Large intestine (tissue), 3 donors: ENCODE measurements around the gene DENND11. TPM values are rescaled to one million over a fixed set of nuclear protein-coding genes. Genes with fewer than 3 reads are reported as not detected.

Source experiments
- DNase-seq, 2 donors: peaks; one replicate each; pipeline versions ENCODE4 v3.0.0 to v3.0.0-alpha.2; 2013
- H3K27ac ChIP-seq: one replicate; pipeline ENCODE4 v1.5.1; 2013; ENCODE audit warnings: low read length
- H3K27me3 ChIP-seq: 2 replicates; pipeline ENCODE4 v1.6.1; 2013; ENCODE audit warnings: low read length; ENCODE audit not compliant: control insufficient read depth, insufficient read depth
- H3K36me3 ChIP-seq: 2 replicates; pipeline ENCODE4 v1.6.1; 2013; ENCODE audit warnings: low read length; ENCODE audit not compliant: control insufficient read depth, insufficient read depth
- H3K4me1 ChIP-seq: one replicate; pipeline ENCODE4 v1.6.1; 2013; ENCODE audit warnings: low read length; ENCODE audit not compliant: control insufficient read depth, insufficient read depth
- H3K4me3 ChIP-seq: one replicate; pipeline ENCODE4 v1.5.1; 2013; ENCODE audit warnings: low read length
- H3K9me3 ChIP-seq: one replicate; pipeline ENCODE4 v1.6.1; 2013; ENCODE audit warnings: mild to moderate bottlenecking, low read depth, low read length, moderate library complexity; ENCODE audit not compliant: control insufficient read depth
- WGBS: methylation state at CpG from one replicate; pipeline ENCODE4 v1.1.5; 2013; ENCODE audit warnings: low lambda C conversion rate; ENCODE audit not compliant: insufficient coverage; 5-methylcytosine and 5-hydroxymethylcytosine counted together
- polyA plus RNA-seq: library from polyadenylated mRNA; unstranded; fragments of 120-200 nt; gene quantifications from one replicate; pipeline ENCODE4 v1.2.1, GENCODE V29; 2013

DENND11 gene
- polyA plus RNA-seq, 1 donor = 53.4 TPM

DNA sequence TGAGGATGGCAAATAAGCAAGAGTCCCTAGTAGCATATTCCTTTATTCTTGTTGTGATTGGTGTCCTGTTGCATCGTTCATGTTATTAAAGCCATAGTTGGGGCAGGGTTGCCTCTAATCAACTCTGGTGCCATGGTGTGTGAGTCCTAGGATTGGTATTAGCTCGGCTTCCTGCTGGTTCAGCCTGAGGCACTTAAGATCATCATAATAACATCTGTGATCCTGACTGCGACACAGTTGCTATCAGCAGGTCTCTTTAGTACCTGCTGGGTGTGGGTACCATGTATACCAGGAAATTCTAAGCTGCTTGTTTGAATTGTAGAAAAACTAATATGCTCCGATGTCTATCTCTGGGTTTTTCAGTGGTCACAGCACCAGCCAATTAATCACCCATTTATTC, 7.8 kb upstream of the DENND11 start:
- no peaks in the 10 kb centered on the region for H3K9me3 ChIP-seq
- no peak overlapping the region for H3K27ac ChIP-seq
- DNase-seq = no peak
- WGBS = no CpG with 5 or more reads among the region's 4 CpGs
- no peaks in the 10 kb centered on the region for H3K27me3 ChIP-seq
- no peaks in the 10 kb centered on the region for H3K36me3 ChIP-seq
- no peak overlapping the region for H3K4me3 ChIP-seq
- H3K4me1 ChIP-seq = peaks cover 53% of the 10 kb centered on the region

DNA sequence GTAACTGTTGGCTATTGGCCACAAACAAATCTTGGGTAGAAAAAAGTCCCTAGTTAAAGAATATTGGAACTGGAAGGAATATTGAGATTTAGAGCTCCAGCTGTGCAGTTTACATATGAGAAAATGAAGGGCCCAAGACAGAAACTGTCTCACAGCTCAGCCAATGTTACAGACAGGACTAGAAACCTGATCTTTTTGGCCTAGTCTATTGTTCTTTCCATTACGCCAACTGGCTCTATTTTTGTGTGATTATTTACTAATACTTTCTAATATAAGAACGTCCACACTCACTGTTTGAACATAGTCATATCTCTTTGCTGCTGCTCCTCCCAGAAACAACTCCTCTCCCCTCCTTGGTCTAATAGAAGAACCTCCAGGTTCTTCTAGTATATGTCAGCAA, 7.4 kb upstream of the DENND11 start:
- H3K27ac ChIP-seq = no peak overlapping the region
- H3K27me3 ChIP-seq = no peaks in the 10 kb centered on the region
- H3K4me1 ChIP-seq = peaks cover 53% of the 10 kb centered on the region
- no peaks in the 10 kb centered on the region for H3K36me3 ChIP-seq
- WGBS = no CpG with 5 or more reads among the region's 2 CpGs
- no peaks in the 10 kb centered on the region for H3K9me3 ChIP-seq
- no peak for DNase-seq
- no peak overlapping the region for H3K4me3 ChIP-seq

DNA sequence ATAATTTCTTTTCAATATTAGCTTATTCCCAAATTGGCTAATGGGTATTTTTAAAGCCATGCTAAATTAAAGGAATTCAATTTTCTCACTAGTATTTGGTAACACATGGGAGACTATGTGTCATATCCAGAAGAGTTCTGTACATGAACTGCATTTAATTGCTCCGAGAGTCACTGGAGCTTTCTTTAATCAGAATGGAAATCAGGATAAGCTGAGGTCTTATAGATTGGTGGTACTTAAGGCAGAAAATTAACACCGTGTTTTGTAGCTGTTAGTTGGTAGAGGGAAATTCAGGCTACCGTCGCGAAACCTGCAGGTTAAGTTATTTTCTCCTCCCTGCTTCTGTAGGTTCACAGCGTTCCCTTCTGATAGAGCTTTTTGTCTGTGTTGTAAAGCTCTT, 6.4 kb upstream of the DENND11 start, which contains the start of gene WEE2:
TSS of gene WEE2 (plus strand) at position 3 of the 400 bp plus-strand sequence. CDS start 406 bp downstream, outside the sequence.
- Histone ChIP-seq H3K9me3 (no peaks in the 10 kb centered on the region), H3K4me3 (no peak within 1 kb of the TSS), H3K27ac (no peak within 1 kb of the TSS), H3K27me3 (no peaks in the 10 kb centered on the region), H3K4me1 (peaks cover 50% of the 10 kb centered on the region), H3K36me3 (no peaks in the 10 kb centered on the region)
- WGBS = no CpG with 5 or more reads among the region's 6 CpGs
- no peak for DNase-seq

DNA sequence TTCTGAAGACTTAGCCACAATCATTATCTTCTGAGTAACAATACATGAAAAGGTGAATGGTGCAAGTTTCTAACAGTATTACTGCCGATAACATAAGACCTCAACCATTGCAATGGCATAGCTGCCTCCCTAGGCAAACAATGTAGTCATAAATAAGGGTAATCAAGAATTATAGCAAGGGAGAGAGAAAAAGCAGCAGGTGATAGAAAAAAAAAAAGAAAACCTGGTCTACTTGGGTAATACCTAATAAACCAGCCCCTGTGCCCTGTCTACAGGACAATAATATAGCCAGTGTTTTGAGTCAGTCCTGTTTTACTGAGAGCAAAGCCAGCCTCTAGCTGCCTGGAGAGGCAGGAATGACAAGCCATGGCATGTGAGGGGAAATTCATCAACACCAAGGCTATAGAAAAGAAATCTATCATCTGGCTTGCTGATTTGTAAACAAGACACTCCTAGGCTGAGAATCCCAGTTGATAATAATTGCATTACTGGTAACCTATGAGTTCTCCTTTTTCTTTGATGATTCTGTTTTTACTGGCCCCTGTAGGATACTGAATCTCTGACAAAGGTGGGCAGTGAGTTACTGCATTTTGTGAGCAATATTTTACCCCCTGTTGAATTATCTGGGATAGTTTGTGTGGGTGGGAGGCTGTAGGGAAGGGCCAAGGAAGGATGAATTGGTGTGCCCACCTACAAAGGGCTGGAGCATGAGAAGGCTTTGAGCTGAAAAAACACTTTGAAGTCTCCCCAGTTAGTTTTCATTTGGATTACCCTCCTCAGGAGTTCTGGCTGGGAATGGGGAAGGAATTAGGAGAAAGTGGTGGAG, 4.5 kb upstream of the DENND11 start:
- H3K27me3 ChIP-seq = no peaks in the 10 kb centered on the region
- no peak overlapping the region for H3K4me3 ChIP-seq
- H3K9me3 ChIP-seq = no peaks in the 10 kb centered on the region
- DNase-seq = peak in 1 of 2 donors; percentile 72
- H3K36me3 ChIP-seq = no peaks in the 10 kb centered on the region
- peak overlapping the region; percentile 37 for H3K27ac ChIP-seq
- peaks cover 37% of the 10 kb centered on the region for H3K4me1 ChIP-seq
- WGBS = no CpG with 5 or more reads among the region's 1 CpG

- no peaks in the 10 kb centered on the region for H3K36me3 ChIP-seq
These were observed 2.8 kb upstream of the DENND11 start for GRCh38 chr7:141704741-141705140.

DNA sequence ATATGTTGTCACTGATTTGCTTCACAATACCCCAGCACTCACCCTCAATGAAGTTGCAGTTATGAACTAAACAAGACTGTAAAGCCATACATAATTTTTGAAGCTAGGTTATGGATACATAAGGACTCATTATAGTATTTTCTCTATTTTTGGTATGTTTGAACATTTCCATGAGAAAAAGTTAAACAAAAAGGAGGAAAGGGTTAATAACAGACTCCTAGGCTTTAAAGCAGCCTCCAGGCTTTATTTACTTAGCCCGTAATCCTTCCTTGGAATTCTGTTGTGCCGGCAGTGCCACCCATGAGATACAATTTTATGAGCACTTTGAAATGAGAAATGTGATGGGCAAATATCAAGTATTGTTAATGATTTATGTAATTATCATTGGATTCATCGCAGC, 2.1 kb upstream of the DENND11 start:
- no CpG with 5 or more reads among the region's 3 CpGs for WGBS

More at GRCh38 chr7:141704741-141705140, 2.8 kb upstream of the DENND11 start:
- DNase-seq = no peak
- H3K27ac ChIP-seq = no peak overlapping the region
- H3K27me3 ChIP-seq = no peaks in the 10 kb centered on the region
- no peak overlapping the region for H3K4me3 ChIP-seq
- WGBS = no CpG with 5 or more reads among the region's 5 CpGs
- H3K4me1 ChIP-seq = peaks cover 35% of the 10 kb centered on the region
- no peaks in the 10 kb centered on the region for H3K9me3 ChIP-seq

DNA sequence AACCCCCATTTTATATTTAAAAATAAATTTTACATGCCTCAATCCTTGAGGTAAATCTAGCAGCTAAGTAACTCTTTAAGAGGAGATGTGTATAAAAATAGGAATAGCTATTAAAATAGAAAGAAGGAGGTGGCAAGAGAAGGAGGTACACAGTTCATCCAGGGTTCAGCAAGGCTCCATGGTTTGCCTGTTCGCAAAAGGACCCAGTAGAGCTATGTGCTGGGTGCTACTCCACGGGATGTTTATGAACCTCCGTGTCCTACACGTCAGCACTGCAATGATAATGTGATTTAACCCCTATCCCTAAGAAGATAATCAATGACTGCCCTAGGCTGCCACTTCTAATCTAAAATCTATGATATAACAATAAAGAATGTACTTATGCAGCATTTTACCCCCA, 926 bp upstream of the DENND11 start:
- Histone ChIP-seq H3K36me3 (no peaks in the 10 kb centered on the region), H3K27me3 (no peaks in the 10 kb centered on the region), H3K27ac (peak overlapping the region; percentile 59), H3K4me3 (peak overlapping the region; percentile 48), H3K4me1 (peaks cover 35% of the 10 kb centered on the region), H3K9me3 (no peaks in the 10 kb centered on the region)
- no CpG with 5 or more reads among the region's 4 CpGs for WGBS
- no peak for DNase-seq

More for the DNA sequence above, 2.1 kb upstream of the DENND11 start:
- Histone ChIP-seq H3K4me1 (peaks cover 35% of the 10 kb centered on the region), H3K27me3 (no peaks in the 10 kb centered on the region), H3K4me3 (no peak overlapping the region), H3K9me3 (no peaks in the 10 kb centered on the region), H3K27ac (no peak overlapping the region), H3K36me3 (no peaks in the 10 kb centered on the region)
- DNase-seq = no peak

- Histone ChIP-seq H3K9me3 (no peaks in the 10 kb centered on the region), H3K4me1 (peaks cover 28% of the 10 kb centered on the region), H3K4me3 (peak overlapping the region; percentile 45), H3K27ac (peak overlapping the region; percentile 44), H3K27me3 (no peaks in the 10 kb centered on the region), H3K36me3 (no peaks in the 10 kb centered on the region)
- WGBS = no CpG with 5 or more reads among the region's 59 CpGs
- peak in 1 of 2 donors; percentile 63 for DNase-seq
These were observed 398 bp downstream of the DENND11 start for GRCh38 chr7:141701489-141702046.

GRCh38 chr7:141700848-141701371, 1.1 kb downstream of the DENND11 start:
- Histone ChIP-seq H3K27me3 (no peaks in the 10 kb centered on the region), H3K4me3 (peak overlapping the region; percentile 45), H3K36me3 (no peaks in the 10 kb centered on the region), H3K9me3 (no peaks in the 10 kb centered on the region), H3K4me1 (peaks cover 25% of the 10 kb centered on the region), H3K27ac (peak overlapping the region; percentile 41)
- DNase-seq = peak in 1 of 2 donors; percentile 33
- no CpG with 5 or more reads among the region's 20 CpGs for WGBS

DNA sequence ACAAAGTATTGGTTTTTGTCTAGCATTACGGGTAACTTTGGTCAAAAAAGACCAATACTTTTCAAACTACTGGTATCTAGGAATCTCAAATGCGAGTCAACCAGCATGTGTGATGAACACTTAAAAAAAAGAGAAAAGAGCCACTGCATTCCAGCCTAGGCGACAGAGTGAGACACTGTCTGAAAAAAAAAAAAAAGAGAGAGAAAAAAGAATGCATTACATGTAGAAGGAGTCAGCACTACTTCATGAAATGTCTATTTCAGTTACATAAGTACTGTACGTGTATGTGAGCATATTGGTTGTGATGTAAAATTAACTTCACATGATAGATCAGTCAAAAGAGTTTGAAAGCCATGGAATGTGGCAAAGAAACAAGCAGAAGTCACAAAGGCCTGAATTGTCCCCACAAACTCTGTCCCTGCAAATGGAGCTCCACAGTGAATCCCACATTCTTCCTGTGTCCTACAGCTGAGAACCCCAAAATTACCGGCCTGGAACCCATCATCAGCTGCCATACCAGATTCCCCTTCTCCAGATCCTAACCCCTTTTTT, 1.6 kb downstream of the DENND11 start:
- 48% methylated on average over 3 of the region's 5 CpGs for WGBS
- Histone ChIP-seq H3K27ac (peak overlapping the region; percentile 41), H3K4me3 (peak overlapping the region; percentile 45), H3K36me3 (no peaks in the 10 kb centered on the region), H3K27me3 (no peaks in the 10 kb centered on the region), H3K9me3 (no peaks in the 10 kb centered on the region), H3K4me1 (peaks cover 25% of the 10 kb centered on the region)
- DNase-seq = no peak
